IMR-90 (cell line): ENCODE results near the gene ZNF512B. TPM values are rescaled to one million over a fixed set of nuclear protein-coding genes. Genes with fewer than 3 reads are reported as not detected.

ENCODE experiments used
- ATAC-seq: fragments of 200-7000 bp; cut with Tn5 transposase; 2 replicates; pipeline ENCODE4 v1.9.1; 2020; ENCODE audit warnings: low read depth, mild to moderate bottlenecking, moderate library complexity
- BruUV-seq: library from RNA; stranded (reverse); fragments of 400-500 nt; replicated peaks from 2 replicates; lab custom pipeline; 2021; lab: Mats Ljungman, UMichigan
- CTCF ChIA-PET: fragments of 300-600 bp; formaldehyde crosslinking; extraction: SDS; loops from one replicate; lab custom pipeline; 2021; ENCODE audit warnings: antibody characterized with exemption; lab: Yijun Ruan, JAX
- POLR2A ChIA-PET: fragments of 300-600 bp; sonication (Branson Sonifier 250); formaldehyde crosslinking; loops from one replicate; lab custom pipeline; 2022; ENCODE audit warnings: antibody characterized with exemption; ENCODE audit not compliant: unreplicated experiment; lab: Charles Lee
- DNase-seq: peaks from one replicate; pipeline ENCODE4 v3.0.0; 2013
- H2AFZ ChIP-seq: replicated peaks from 2 replicates; pipeline ENCODE3; 2013; ENCODE audit warnings: low read length, mild to moderate bottlenecking; ENCODE audit not compliant: poor library complexity
- H2AK5ac ChIP-seq: 2 replicates; pipeline ENCODE4 v1.6.1; 2013; ENCODE audit warnings: low read depth, low read length, inconsistent platforms
- H2AK9ac ChIP-seq: replicated peaks from 2 replicates; pipeline ENCODE3; 2013; ENCODE audit warnings: mild to moderate bottlenecking, low read depth, low read length, moderate library complexity; ENCODE audit not compliant: poor library complexity
- H2BK120ac ChIP-seq: 2 replicates; pipeline ENCODE4 v1.6.1; 2013; ENCODE audit warnings: low read depth, low read length, inconsistent platforms
- H2BK15ac ChIP-seq: 3 replicates; pipeline ENCODE4 v1.6.1; 2013; ENCODE audit warnings: low read depth, low read length, inconsistent platforms
- H2BK20ac ChIP-seq: 2 replicates; pipeline ENCODE4 v1.6.1; 2013; ENCODE audit warnings: low read depth, mild to moderate bottlenecking, inconsistent platforms, low read length, moderate library complexity
- H2BK5ac ChIP-seq: 2 replicates; pipeline ENCODE4 v1.6.1; 2013; ENCODE audit warnings: mild to moderate bottlenecking, low read depth, low read length, inconsistent platforms; ENCODE audit not compliant: poor library complexity, severe bottlenecking
- H3K14ac ChIP-seq: replicated peaks from 2 replicates; pipeline ENCODE4 v1.6.1; 2013; ENCODE audit warnings: low read depth, low read length, inconsistent platforms
- H3K18ac ChIP-seq: 2 replicates; pipeline ENCODE4 v1.6.1; 2013; ENCODE audit warnings: low read depth, low read length, control low read depth
- H3K23ac ChIP-seq: 2 replicates; pipeline ENCODE4 v1.6.1; 2013; ENCODE audit warnings: low read depth, low read length, inconsistent platforms
- H3K27ac ChIP-seq: 2 replicates; pipeline ENCODE4 v1.5.1; 2013; ENCODE audit warnings: mild to moderate bottlenecking, control low read depth, low read length; ENCODE audit not compliant: insufficient read depth
- H3K27me3 ChIP-seq: 2 replicates; pipeline ENCODE4 v1.6.1; 2013; ENCODE audit warnings: low read length; ENCODE audit not compliant: control insufficient read depth, insufficient read depth
- H3K36me3 ChIP-seq: 2 replicates; pipeline ENCODE4 v1.6.1; 2013; ENCODE audit warnings: low read length, mixed read lengths; ENCODE audit not compliant: control insufficient read depth, insufficient read depth
- H3K4ac ChIP-seq: 2 replicates; pipeline ENCODE4 v1.6.1; 2013; ENCODE audit warnings: low read depth, low read length, inconsistent platforms
- H3K4me1 ChIP-seq: 2 replicates; pipeline ENCODE4 v1.6.1; 2013; ENCODE audit warnings: low read length, mixed read lengths; ENCODE audit not compliant: control insufficient read depth, insufficient read depth
- H3K4me2 ChIP-seq: 2 replicates; pipeline ENCODE4 v1.6.1; 2013; ENCODE audit warnings: low read depth, mild to moderate bottlenecking, control low read depth, low read length, moderate library complexity
- H3K4me3 ChIP-seq: 2 replicates; pipeline ENCODE4 v1.5.1; 2013; ENCODE audit warnings: low read depth, mild to moderate bottlenecking, control low read depth, low read length, moderate library complexity; ENCODE audit not compliant: insufficient read depth
- H3K56ac ChIP-seq: 2 replicates; pipeline ENCODE4 v1.6.1; 2013; ENCODE audit warnings: low read length, inconsistent platforms; ENCODE audit not compliant: insufficient read depth; ENCODE audit errors: extremely low read depth
- H3K79me1 ChIP-seq, 2 experiments: 2 replicates each; pipeline ENCODE4 v1.6.1; 2013; ENCODE audit warnings: low read length in 2 of 2, inconsistent platforms in 1 of 2, low read depth in 1 of 2
- H3K9ac ChIP-seq: 2 replicates; pipeline ENCODE4 v1.6.1; 2013; ENCODE audit warnings: low read depth, low read length, control low read depth
- H3K9me1 ChIP-seq: 2 replicates; pipeline ENCODE4 v1.6.1; 2013; ENCODE audit warnings: low read length, inconsistent platforms; ENCODE audit not compliant: insufficient read depth
- H3K9me3 ChIP-seq: 2 replicates; pipeline ENCODE4 v1.6.1; 2013; ENCODE audit warnings: low read length; ENCODE audit not compliant: control insufficient read depth, insufficient read depth
- H4K20me1 ChIP-seq: 2 replicates; pipeline ENCODE4 v1.6.1; 2013; ENCODE audit warnings: low read length, inconsistent platforms; ENCODE audit not compliant: insufficient read depth
- H4K5ac ChIP-seq: 2 replicates; pipeline ENCODE4 v1.6.1; 2013; ENCODE audit warnings: mild to moderate bottlenecking, low read depth, low read length, control low read depth
- H4K8ac ChIP-seq, 2 experiments: 2 replicates each; pipeline ENCODE4 v1.6.1; 2013; ENCODE audit warnings: low read depth in 2 of 2, low read length in 2 of 2, control low read depth in 1 of 2, inconsistent platforms in 1 of 2
- H4K91ac ChIP-seq: 2 replicates; pipeline ENCODE4 v1.6.1; 2013; ENCODE audit warnings: low read depth, low read length, inconsistent platforms; ENCODE audit not compliant: insufficient read depth
- BHLHE40 ChIP-seq: fragments of 150-350 bp; IDR thresholded peaks from 2 replicates; pipeline ENCODE4 v1.6.1; 2016; ENCODE audit warnings: mild to moderate bottlenecking, low read depth, low read length
- CEBPB ChIP-seq: IDR thresholded peaks from 2 replicates; pipeline ENCODE4 v1.6.1; 2012; ENCODE audit warnings: low read depth, low read length, improper control_type of control experiment
- CHD1 ChIP-seq: IDR thresholded peaks from 2 replicates; pipeline ENCODE4 v1.6.1; 2012; ENCODE audit warnings: low read depth, low read length, improper control_type of control experiment
- CTCF ChIP-seq: conservative IDR thresholded peaks from 2 replicates; pipeline ENCODE4 v1.5.1; 2012; ENCODE audit warnings: mild to moderate bottlenecking, low read depth, low read length, improper control_type of control experiment
- ELK1 ChIP-seq: fragments of 150-350 bp; IDR thresholded peaks from 2 replicates; pipeline ENCODE4 v1.6.1; 2016; ENCODE audit warnings: low read depth, mild to moderate bottlenecking, low read length, moderate library complexity, borderline replicate concordance
- FOS ChIP-seq: fragments of 150-350 bp; IDR thresholded peaks from 2 replicates; pipeline ENCODE4 v1.6.1; 2016; ENCODE audit warnings: low read depth, low read length
- MAFK ChIP-seq: IDR thresholded peaks from 2 replicates; pipeline ENCODE4 v1.6.1; 2012; ENCODE audit warnings: low read depth, low read length, improper control_type of control experiment
- MAZ ChIP-seq: IDR thresholded peaks from 2 replicates; pipeline ENCODE4 v1.6.1; 2012; ENCODE audit warnings: low read depth, mild to moderate bottlenecking, low read length, improper control_type of control experiment, moderate library complexity, borderline replicate concordance
- MXI1 ChIP-seq: IDR thresholded peaks from 2 replicates; pipeline ENCODE4 v1.6.1; 2012; ENCODE audit warnings: low read depth, mild to moderate bottlenecking, low read length, moderate library complexity, borderline replicate concordance
- NFE2L2 ChIP-seq: fragments of 150-350 bp; IDR thresholded peaks from 2 replicates; pipeline ENCODE4 v1.6.1; 2016; ENCODE audit warnings: low read depth, mild to moderate bottlenecking, low read length
- POLR2A ChIP-seq: IDR thresholded peaks from 2 replicates; pipeline ENCODE4 v1.6.1; 2012; ENCODE audit warnings: mild to moderate bottlenecking, low read depth, low read length
- RAD21 ChIP-seq: IDR thresholded peaks from 2 replicates; pipeline ENCODE4 v1.6.1; 2012; ENCODE audit warnings: low read length, improper control_type of control experiment
- RFX5 ChIP-seq: IDR thresholded peaks from 2 replicates; pipeline ENCODE4 v1.8.0; 2012; ENCODE audit warnings: low read depth, mild to moderate bottlenecking, low read length, moderate library complexity
- SMC3 ChIP-seq: fragments of 150-350 bp; IDR thresholded peaks from 2 replicates; pipeline ENCODE4 v1.6.1; 2016; ENCODE audit warnings: low read depth, mild to moderate bottlenecking, antibody characterized with exemption, low read length, moderate library complexity
- USF2 ChIP-seq: fragments of 150-350 bp; IDR thresholded peaks from 2 replicates; pipeline ENCODE4 v1.6.1; 2017; ENCODE audit warnings: mild to moderate bottlenecking, antibody characterized with exemption, low read length, low read depth
- WGBS, 2 experiments: methylation state at CpG; one replicate each; pipeline versions ENCODE4 v1.1.5 to v1.1.7; 2013; ENCODE audit warnings: missing lambda C conversion rate in 2 of 2; ENCODE audit not compliant: insufficient read length in 1 of 2; ENCODE audit errors: extremely low coverage in 2 of 2; 5-methylcytosine and 5-hydroxymethylcytosine counted together
- dilution Hi-C: fragments of 300-500 bp; cut with HindIII; formaldehyde crosslinking; loops from one replicate; pipeline ENCODE4 v1.14.3; 2018; ENCODE audit warnings: low sequenced_read_pairs; ENCODE audit not compliant: unreplicated experiment
- in situ Hi-C: fragments of 300-500 bp; cut with MboI; formaldehyde crosslinking; loops from 3 replicates; pipeline ENCODE4 v1.14.3; 2019; ENCODE audit warnings: low sequenced_read_pairs, inconsistent platforms, mixed read lengths
- intact Hi-C: fragments of 100-400 bp; cut with micrococcal nuclease; formaldehyde crosslinking; loops from 2 replicates; pipeline ENCODE4 v1.10.0; 2022
- polyA plus RNA-seq, 3 experiments: library from polyadenylated mRNA; depleted of rRNA; stranded (reverse); fragments of >200 nt; gene quantifications; 2 replicates each; pipeline ENCODE4 v1.2.3, GENCODE V29; 2012; ENCODE audit warnings: low replicate concordance in 1 of 3
- total RNA-seq: library from RNA; depleted of rRNA; stranded (reverse); fragments of >200 nt; gene quantifications from 2 replicates; pipeline ENCODE4 v1.2.3, GENCODE V29; 2012

Gene ZNF512B
- total and polyA plus RNA-seq, 2 of the 4 experiments (the other 2 are of a cell fraction): 6.5 to 15.6 TPM

GRCh38 chr20:63968136-63968927 lies 1.4 kb downstream of the ZNF512B start:
- Histone ChIP-seq H3K56ac (no peak overlapping the region), H3K79me1 (peaks cover 12 to 25% of the 10 kb centered on the region in 2 experiments; a peak in 3 of 4 replicates), H3K27me3 (no peaks in the 10 kb centered on the region), H4K20me1 (no peaks in the 10 kb centered on the region), H3K4me2 (peak overlapping the region; percentile 83; the same call in 1 of the 2 replicates), H2BK120ac (no peak overlapping the region), H3K27ac (peak overlapping the region; percentile 18; the same call in 1 of the 2 replicates), H2BK20ac (no peak overlapping the region), H2AFZ (no peak overlapping the region), H3K36me3 (peaks cover 31% of the 10 kb centered on the region), H4K91ac (no peak overlapping the region), H3K4me3 (peak overlapping the region; percentile 92), H2AK9ac (peak overlapping the region; percentile 99), H4K8ac (peak overlapping the region; percentile 47 to 64; a peak in 1 of 4 replicates), H3K14ac (no peak overlapping the region), H3K18ac (no peak overlapping the region), H3K9me3 (no peaks in the 10 kb centered on the region), H2BK15ac (no peak overlapping the region), H2AK5ac (peak overlapping the region; percentile 27; the same call in 1 of the 2 replicates), H3K4ac (no peak overlapping the region), H2BK5ac (no peak overlapping the region), H3K4me1 (peaks cover 7% of the 10 kb centered on the region), H4K5ac (no peak overlapping the region), H3K9me1 (peaks cover 3% of the 10 kb centered on the region; the same call in 1 of the 2 replicates), H3K23ac (peak overlapping the region; percentile 80), H3K9ac (peak overlapping the region; percentile 59)
- dilution Hi-C loops (no loop called here), in situ Hi-C loops (no loop called here), intact Hi-C loops (no loop called here)
- ChIA-PET CTCF (no interaction called here), POLR2A (interaction anchor here (0.6 kb wide), 1 partner anchor 12 kb away, joined by 3 read pairs; no protein-coding TSS in a partner anchor)
- DNase-seq (no peak), ATAC-seq (no peak)
- no TSS peak for BruUV-seq
- 68% methylated on average over 5 of the region's 14 CpGs; no CpG with 5 or more reads in 1 of the 2 experiments for WGBS, 2 experiments
- TF ChIP-seq MAFK: no peak
- TF ChIP-seq USF2: no peak
- TF ChIP-seq POLR2A: no peak
- no peak for TF ChIP-seq ELK1
- no peak for TF ChIP-seq MXI1
- no peak for TF ChIP-seq RAD21
- no peak for TF ChIP-seq CHD1
- TF ChIP-seq CTCF: no peak
- TF ChIP-seq RFX5: no peak
- no peak for TF ChIP-seq FOS
- TF ChIP-seq MAZ: no peak
- no peak for TF ChIP-seq CEBPB
- no peak for TF ChIP-seq SMC3
- TF ChIP-seq NFE2L2: no peak
- TF ChIP-seq BHLHE40: no peak
